Calu3 (cell line): ENCODE results near the gene ORC6. TPM values are rescaled to one million over a fixed set of nuclear protein-coding genes. Genes with fewer than 3 reads are reported as not detected.
"Not testable (repeated sequence)": the region's sequence is repeated elsewhere in the genome, so short reads cannot be mapped to it uniquely, and the experiment has no call there.

Experiments used
- BruUV-seq: library from RNA; stranded (reverse); fragments of 400-500 nt; replicated peaks from 2 replicates; lab custom pipeline; 2021; lab: Mats Ljungman, UMichigan
- CTCF ChIA-PET: fragments of 300-600 bp; sonication (Branson Sonifier 250); formaldehyde crosslinking; loops from one replicate; lab custom pipeline; 2022; ENCODE audit warnings: antibody characterized with exemption; lab: Charles Lee
- DNase-seq: peaks from one replicate; pipeline ENCODE4 v3.0.0; 2022
- H3K27ac Mint-ChIP-seq: one replicate; pipeline ENCODE4 v1.8.0; 2022; ENCODE audit warnings: mixed read lengths; ENCODE audit not compliant: unreplicated experiment
- H3K27me3 Mint-ChIP-seq: one replicate; pipeline ENCODE4 v1.8.0; 2022; ENCODE audit warnings: mixed read lengths; ENCODE audit not compliant: unreplicated experiment
- H3K36me3 Mint-ChIP-seq: one replicate; pipeline ENCODE4 v1.8.0; 2022; ENCODE audit warnings: mild to moderate bottlenecking, moderate library complexity, mixed read lengths; ENCODE audit not compliant: insufficient read depth, unreplicated experiment
- H3K4me1 Mint-ChIP-seq: one replicate; pipeline ENCODE4 v1.8.0; 2022; ENCODE audit warnings: mild to moderate bottlenecking, low read depth, mixed read lengths; ENCODE audit not compliant: unreplicated experiment
- H3K4me3 Mint-ChIP-seq: one replicate; pipeline ENCODE4 v1.8.0; 2022; ENCODE audit warnings: mild to moderate bottlenecking, low read depth, moderate library complexity, mixed read lengths; ENCODE audit not compliant: unreplicated experiment
- H3K9me3 Mint-ChIP-seq: one replicate; pipeline ENCODE4 v1.8.0; 2022; ENCODE audit warnings: low read depth, mixed read lengths; ENCODE audit not compliant: unreplicated experiment
- CTCF ChIP-seq: fragments of 200-600 bp; IDR thresholded peaks from one replicate; pipeline ENCODE4 v1.8.0; 2022; ENCODE audit warnings: antibody characterized with exemption; ENCODE audit not compliant: unreplicated experiment
- intact Hi-C: fragments of 100-400 bp; cut with micrococcal nuclease; formaldehyde crosslinking; loops from one replicate; pipeline ENCODE4 v1.10.0; 2022; ENCODE audit not compliant: unreplicated experiment
- total RNA-seq: library from RNA; stranded (reverse); gene quantifications from 2 replicates; pipeline ENCODE4 v1.2.3, GENCODE V29; 2022

ORC6 gene
- total RNA-seq, 1 experiment from 2014 or later = 64.9 TPM

- CTCF ChIA-PET = no interaction called here
- no peak for DNase-seq
- Mint-ChIP-seq H3K9me3 (no peaks in the 10 kb centered on the region), H3K4me3 (no peak overlapping the region), H3K27me3 (no peaks in the 10 kb centered on the region), H3K4me1 (no peaks in the 10 kb centered on the region), H3K27ac (no peak overlapping the region), H3K36me3 (peaks cover 5% of the 10 kb centered on the region)
- no peak for TF ChIP-seq CTCF
- no TSS peak for BruUV-seq
- intact Hi-C loops = no loop called here
These were observed 38.2 kb upstream of the ORC6 start for GRCh38 chr16:46651305-46651704.

- TF ChIP-seq CTCF = no peak
- Mint-ChIP-seq H3K36me3 (peaks cover 61% of the 10 kb centered on the region), H3K4me3 (no peak overlapping the region), H3K4me1 (no peaks in the 10 kb centered on the region), H3K27ac (no peak overlapping the region), H3K9me3 (no peaks in the 10 kb centered on the region), H3K27me3 (no peaks in the 10 kb centered on the region)
- no peak for DNase-seq
- CTCF ChIA-PET = no interaction called here
- BruUV-seq = no TSS peak
- intact Hi-C loops = no loop called here
These were observed 30.5 kb upstream of the ORC6 start for GRCh38 chr16:46658925-46659324.

GRCh38 chr16:46662123-46662522 is 27.3 kb upstream of the ORC6 start:
- BruUV-seq = no TSS peak
- intact Hi-C loops = no loop called here
- Mint-ChIP-seq H3K27me3 (no peaks in the 10 kb centered on the region), H3K4me3 (no peak overlapping the region), H3K4me1 (no peaks in the 10 kb centered on the region), H3K27ac (no peak overlapping the region), H3K36me3 (peaks cover 79% of the 10 kb centered on the region), H3K9me3 (no peaks in the 10 kb centered on the region)
- TF ChIP-seq CTCF = no peak
- CTCF ChIA-PET = interaction anchor here (1.3 kb wide), 1 partner anchor 11 kb away, joined by 4 read pairs; no protein-coding TSS in a partner anchor
- no peak for DNase-seq

GRCh38 chr16:46673320-46674013 is 16.0 kb upstream of the ORC6 start:
- CTCF ChIA-PET = interaction anchor here (0.7 to 1.4 kb wide), 7 partner anchors 11 to 235 kb away, joined by 3 to 9 read pairs (median 7); partner anchors contain the start of gene ORC6
- intact Hi-C loops = loop anchor here (1.0 to 5.0 kb wide), 3 partner anchors 51 to 234 kb away; partner anchors contain the start of gene SHCBP1
- BruUV-seq = no TSS peak
- no peak overlapping the region for H3K4me3 Mint-ChIP-seq
- H3K27me3 Mint-ChIP-seq = no peaks in the 10 kb centered on the region
- H3K27ac Mint-ChIP-seq = no peak overlapping the region
- peaks cover 68% of the 10 kb centered on the region for H3K36me3 Mint-ChIP-seq
- no peaks in the 10 kb centered on the region for H3K9me3 Mint-ChIP-seq
- TF ChIP-seq CTCF = peak; percentile 84
- H3K4me1 Mint-ChIP-seq = peaks cover 8% of the 10 kb centered on the region
- peak; percentile 57 for DNase-seq

- CTCF ChIA-PET = interaction anchor here (0.6 kb wide), 1 partner anchor 13 kb away, joined by 3 read pairs; no protein-coding TSS in a partner anchor
- intact Hi-C loops, BruUV-seq, DNase-seq, H3K27ac Mint-ChIP-seq, H3K27me3 Mint-ChIP-seq, H3K4me3 Mint-ChIP-seq, H3K9me3 Mint-ChIP-seq, H3K4me1 Mint-ChIP-seq: not testable (repeated sequence)
- H3K36me3 Mint-ChIP-seq = peaks cover 57% of the 10 kb centered on the region
These were observed 11.5 kb upstream of the ORC6 start for GRCh38 chr16:46677943-46678342.

GRCh38 chr16:46681867-46682266 is 7.6 kb upstream of the ORC6 start:
- intact Hi-C loops, H3K4me3 Mint-ChIP-seq, BruUV-seq, H3K27me3 Mint-ChIP-seq, H3K9me3 Mint-ChIP-seq, H3K27ac Mint-ChIP-seq, CTCF ChIA-PET, DNase-seq: not testable (repeated sequence)
- Mint-ChIP-seq H3K36me3 (peaks cover 32% of the 10 kb centered on the region), H3K4me1 (peaks cover 33% of the 10 kb centered on the region)
